K562 (cell line): ENCODE measurements around the gene NAP1L4. TPM values are rescaled to one million over a fixed set of nuclear protein-coding genes. Genes with fewer than 3 reads are reported as not detected.
A peak's percentile ranks its signal among the peaks of the same experiment; 100 is the strongest.

ENCODE experiments used
- CHD4 ChIP-seq: fragments of 200-600 bp; sonication (generic); IDR thresholded peaks from 3 replicates; pipeline ENCODE4 v1.6.1; 2012; ENCODE audit warnings: low read depth, mild to moderate bottlenecking, mixed read lengths, low read length, inconsistent platforms; ENCODE audit not compliant: insufficient read depth, insufficient replicate concordance, poor library complexity, severe bottlenecking
- CUX1 ChIP-seq: fragments of 200-800 bp; sonication (Bioruptor generic); IDR thresholded peaks from 2 replicates; pipeline ENCODE4 v1.6.1; 2016; ENCODE audit warnings: missing genetic modification characterization, missing compliant biosample characterization
- CXXC5 ChIP-seq: fragments of 250-450 bp; sonication (Bioruptor Pico); IDR thresholded peaks from 2 replicates; pipeline ENCODE4 v1.8.0; 2022; ENCODE audit warnings: inconsistent platforms, mild to moderate bottlenecking, moderate library complexity
- ERF ChIP-seq: fragments of 450-650 bp; formaldehyde crosslinking; IDR thresholded peaks from 2 replicates; pipeline ENCODE4 v1.4.0; 2020; ENCODE audit warnings: mild to moderate bottlenecking, mixed read lengths
- HDAC1 ChIP-seq, 2 experiments: fragments of 450-650 bp; IDR thresholded peaks; 2 replicates each; pipeline ENCODE4 v1.6.1; 2016 to 2017; ENCODE audit warnings: inconsistent platforms in 1 of 2, mild to moderate bottlenecking in 1 of 2, moderate library complexity in 1 of 2
- IRF2 ChIP-seq: sonication (generic); formaldehyde crosslinking; IDR thresholded peaks from 2 replicates; pipeline ENCODE4 v1.8.1; 2022; ENCODE audit warnings: mild to moderate bottlenecking, missing genetic modification reagents
- JUND ChIP-seq, 2 experiments: IDR thresholded peaks; 2 replicates in 1 of 2; 3 replicates in 1 of 2; pipeline ENCODE4 v1.6.1; 2011; ENCODE audit warnings: borderline replicate concordance in 2 of 2, low read depth in 2 of 2, low read length in 2 of 2, improper control_type of control experiment in 1 of 2, missing biosample characterization in 1 of 2, missing genetic modification characterization in 1 of 2, missing genetic modification reagents in 1 of 2
- KLF10 ChIP-seq: fragments of 250-450 bp; sonication (Bioruptor Pico); IDR thresholded peaks from 2 replicates; pipeline ENCODE4 v1.6.1; 2021; ENCODE audit warnings: matching md5 sums
- OTX1 ChIP-seq: fragments of 450-650 bp; formaldehyde crosslinking; IDR thresholded peaks from 2 replicates; pipeline ENCODE4 v1.4.0; 2022; ENCODE audit warnings: mild to moderate bottlenecking
- SAFB ChIP-seq: fragments of 200-400 bp; formaldehyde crosslinking; IDR thresholded peaks from 2 replicates; pipeline ENCODE4 v1.6.1; 2017; ENCODE audit warnings: low read depth, low read length, borderline replicate concordance
- TSC22D4 ChIP-seq: fragments of 450-650 bp; IDR thresholded peaks from 2 replicates; pipeline ENCODE4 v1.6.1; 2016; ENCODE audit warnings: missing genetic modification characterization, missing biosample characterization, control low read depth
- ZKSCAN8 ChIP-seq: fragments of 200-800 bp; sonication (Bioruptor generic); IDR thresholded peaks from 2 replicates; pipeline ENCODE4 v1.6.1; 2016; ENCODE audit warnings: missing genetic modification characterization, missing compliant biosample characterization
- ZNF239 ChIP-seq: fragments of 250-450 bp; sonication (Bioruptor Pico); IDR thresholded peaks from 2 replicates; pipeline ENCODE4 v1.4.0; 2020; ENCODE audit warnings: mild to moderate bottlenecking
- ZNF561 ChIP-seq: fragments of 450-650 bp; formaldehyde crosslinking; conservative IDR thresholded peaks from 2 replicates; pipeline ENCODE4 v1.4.0; 2020; ENCODE audit warnings: mild to moderate bottlenecking, moderate library complexity
- polyA plus RNA-seq, 8 experiments: library from polyadenylated mRNA; depleted of rRNA in 4 of 8; stranded (reverse) in 5 of 8; unstranded in 3 of 8; fragments of >200 nt; fragmentation: Nextera tagmentation in 2 of 8; fragmentation: Illumina TruSeq in 1 of 8; extraction: Ambion mirVana in 2 of 8; extraction: Trizol in 1 of 8; gene quantifications; 2 replicates each; pipeline versions ENCODE4 v1.2.1 to v1.2.3, GENCODE V29; 2011 to 2014; ENCODE audit warnings: inconsistent platforms in 1 of 8, missing spikeins in 1 of 8
- total RNA-seq, 7 experiments: library from RNA; depleted of rRNA in 6 of 7; stranded (reverse); fragments of >200 nt in 6 of 7; fragmentation: Illumina TruSeq in 2 of 7; extraction: Trizol in 2 of 7; gene quantifications; 2 replicates each; pipeline versions ENCODE4 v1.2.1 to v1.2.3, GENCODE V29; 2011 to 2021; ENCODE audit warnings: low replicate concordance in 1 of 7
- TF ChIP-seq, protein P1 (sequence below): fragments of 250-450 bp; sonication (Bioruptor Pico); IDR thresholded peaks from 2 replicates; pipeline ENCODE4 v1.4.0; 2020
- TF ChIP-seq, protein P2 (sequence below): fragments of 200-800 bp; sonication (Bioruptor generic); IDR thresholded peaks from 2 replicates; pipeline ENCODE4 v1.6.1; 2017; ENCODE audit warnings: missing genetic modification characterization, missing compliant biosample characterization

The NAP1L4 gene
- total and polyA plus RNA-seq, 9 of the 15 experiments (the other 6 are each of a cell fraction or from before 2014, with no cell fraction given), result 34.1 to 237 (median 179) TPM

GRCh38 chr11:2899080-2899783 is 92.9 kb downstream of the NAP1L4 start (continued):
- TF ChIP-seq, protein P1, sequence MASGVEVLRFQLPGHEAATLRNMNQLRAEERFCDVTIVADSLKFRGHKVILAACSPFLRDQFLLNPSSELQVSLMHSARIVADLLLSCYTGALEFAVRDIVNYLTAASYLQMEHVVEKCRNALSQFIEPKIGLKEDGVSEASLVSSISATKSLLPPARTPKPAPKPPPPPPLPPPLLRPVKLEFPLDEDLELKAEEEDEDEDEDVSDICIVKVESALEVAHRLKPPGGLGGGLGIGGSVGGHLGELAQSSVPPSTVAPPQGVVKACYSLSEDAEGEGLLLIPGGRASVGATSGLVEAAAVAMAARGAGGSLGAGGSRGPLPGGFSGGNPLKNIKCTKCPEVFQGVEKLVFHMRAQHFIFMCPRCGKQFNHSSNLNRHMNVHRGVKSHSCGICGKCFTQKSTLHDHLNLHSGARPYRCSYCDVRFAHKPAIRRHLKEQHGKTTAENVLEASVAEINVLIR (CRISPR knock-in tag), result 0 out of 2 replicates have a peak, but pooled peaks have one; percentile 3
- TF ChIP-seq OTX1 (CRISPR knock-in tag) (no peak), JUND (IDR thresholded peaks at IDR 0.05; ENCODE audit: borderline replicate concordance, low read depth, low read length) (no peak), JUND (tag; IDR thresholded peaks at IDR 0.05; ENCODE audit: borderline replicate concordance, low read depth, low read length) (no peak), ERF (no peak), TSC22D4 (tag) (no peak), SAFB (no peak), CUX1 (CRISPR knock-in tag) (no peak), ZKSCAN8 (peak; percentile 85), KLF10 (CRISPR knock-in tag) (no peak), CHD4 (no peak), ZNF561 (0 out of 2 replicates have a peak, but pooled peaks have one; percentile 22), HDAC1 (IDR thresholded peaks at IDR 0.05) (no peak), IRF2 (0 out of 2 replicates have a peak, but pooled peaks have one; percentile 45), ZNF239 (CRISPR knock-in tag) (0 out of 2 replicates have a peak, but pooled peaks have one; percentile 1), CXXC5 (CRISPR knock-in tag) (0 out of 2 replicates have a peak, but pooled peaks have one; percentile 4)
- TF ChIP-seq, protein P2, sequence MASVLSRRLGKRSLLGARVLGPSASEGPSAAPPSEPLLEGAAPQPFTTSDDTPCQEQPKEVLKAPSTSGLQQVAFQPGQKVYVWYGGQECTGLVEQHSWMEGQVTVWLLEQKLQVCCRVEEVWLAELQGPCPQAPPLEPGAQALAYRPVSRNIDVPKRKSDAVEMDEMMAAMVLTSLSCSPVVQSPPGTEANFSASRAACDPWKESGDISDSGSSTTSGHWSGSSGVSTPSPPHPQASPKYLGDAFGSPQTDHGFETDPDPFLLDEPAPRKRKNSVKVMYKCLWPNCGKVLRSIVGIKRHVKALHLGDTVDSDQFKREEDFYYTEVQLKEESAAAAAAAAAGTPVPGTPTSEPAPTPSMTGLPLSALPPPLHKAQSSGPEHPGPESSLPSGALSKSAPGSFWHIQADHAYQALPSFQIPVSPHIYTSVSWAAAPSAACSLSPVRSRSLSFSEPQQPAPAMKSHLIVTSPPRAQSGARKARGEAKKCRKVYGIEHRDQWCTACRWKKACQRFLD (CRISPR knock-in tag), result 0 out of 2 replicates have a peak, but pooled peaks have one; percentile 30
